ENCODE measurements around the gene BCL11B.

DNA sequence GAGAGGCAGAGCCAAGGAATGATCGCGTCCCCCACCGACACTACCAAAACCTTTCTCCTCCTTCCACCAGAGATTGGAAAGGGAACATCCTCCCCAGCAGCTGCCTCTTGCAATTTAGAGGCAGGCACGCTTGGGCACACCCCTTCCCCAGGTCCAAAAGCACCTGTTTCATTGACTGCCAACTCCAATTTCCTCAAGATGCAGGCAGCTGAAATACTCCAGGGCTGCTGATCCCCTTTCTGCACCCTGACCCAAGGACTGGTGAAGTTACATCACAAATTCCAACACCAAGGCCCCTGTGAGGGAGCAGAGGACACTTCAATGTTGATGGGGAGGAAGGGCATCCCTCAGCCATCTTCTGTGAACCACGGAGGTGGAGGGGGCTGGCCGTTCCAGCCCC is 33.8 kb downstream of the BCL11B start:
- TF ChIP-seq CTCF (IDR thresholded peaks at IDR 0.05; ENCODE audit: low read depth, low read length, missing input control): no peak
- no peak for TF ChIP-seq SP1 (IDR thresholded peaks at IDR 0.05)
- no peak for TF ChIP-seq MAX (IDR thresholded peaks at IDR 0.05)
- no peak for TF ChIP-seq JUND (IDR thresholded peaks at IDR 0.05)
- TF ChIP-seq HNF4G (IDR thresholded peaks at IDR 0.05): no peak
- TF ChIP-seq RAD21 (IDR thresholded peaks at IDR 0.05): no peak
- TF ChIP-seq, protein P1, sequence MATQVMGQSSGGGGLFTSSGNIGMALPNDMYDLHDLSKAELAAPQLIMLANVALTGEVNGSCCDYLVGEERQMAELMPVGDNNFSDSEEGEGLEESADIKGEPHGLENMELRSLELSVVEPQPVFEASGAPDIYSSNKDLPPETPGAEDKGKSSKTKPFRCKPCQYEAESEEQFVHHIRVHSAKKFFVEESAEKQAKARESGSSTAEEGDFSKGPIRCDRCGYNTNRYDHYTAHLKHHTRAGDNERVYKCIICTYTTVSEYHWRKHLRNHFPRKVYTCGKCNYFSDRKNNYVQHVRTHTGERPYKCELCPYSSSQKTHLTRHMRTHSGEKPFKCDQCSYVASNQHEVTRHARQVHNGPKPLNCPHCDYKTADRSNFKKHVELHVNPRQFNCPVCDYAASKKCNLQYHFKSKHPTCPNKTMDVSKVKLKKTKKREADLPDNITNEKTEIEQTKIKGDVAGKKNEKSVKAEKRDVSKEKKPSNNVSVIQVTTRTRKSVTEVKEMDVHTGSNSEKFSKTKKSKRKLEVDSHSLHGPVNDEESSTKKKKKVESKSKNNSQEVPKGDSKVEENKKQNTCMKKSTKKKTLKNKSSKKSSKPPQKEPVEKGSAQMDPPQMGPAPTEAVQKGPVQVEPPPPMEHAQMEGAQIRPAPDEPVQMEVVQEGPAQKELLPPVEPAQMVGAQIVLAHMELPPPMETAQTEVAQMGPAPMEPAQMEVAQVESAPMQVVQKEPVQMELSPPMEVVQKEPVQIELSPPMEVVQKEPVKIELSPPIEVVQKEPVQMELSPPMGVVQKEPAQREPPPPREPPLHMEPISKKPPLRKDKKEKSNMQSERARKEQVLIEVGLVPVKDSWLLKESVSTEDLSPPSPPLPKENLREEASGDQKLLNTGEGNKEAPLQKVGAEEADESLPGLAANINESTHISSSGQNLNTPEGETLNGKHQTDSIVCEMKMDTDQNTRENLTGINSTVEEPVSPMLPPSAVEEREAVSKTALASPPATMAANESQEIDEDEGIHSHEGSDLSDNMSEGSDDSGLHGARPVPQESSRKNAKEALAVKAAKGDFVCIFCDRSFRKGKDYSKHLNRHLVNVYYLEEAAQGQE (IDR thresholded peaks at IDR 0.05): no peak

Measured in liver (tissue), 3 donors.